HG03520 (cell line): ENCODE results near the gene SAMD4A.
"Not testable (repeated sequence)": the region's sequence is repeated elsewhere in the genome, so short reads cannot be mapped to it uniquely, and the experiment has no call there.

ENCODE experiments used
- ATAC-seq: cut with Tn5 transposase; IDR thresholded peaks from one replicate; pipeline ENCODE4 v1.9.1; 2021; ENCODE audit warnings: mild to moderate bottlenecking, moderate library complexity; ENCODE audit not compliant: unreplicated experiment

SAMD4A gene

GRCh38 chr14:54594537-54594936 is 27.6 kb downstream of the SAMD4A start:
- no peak for ATAC-seq

- ATAC-seq, result no peak
These were observed 31.0 kb downstream of the SAMD4A start for GRCh38 chr14:54597795-54598443.

GRCh38 chr14:54599966-54600716 is 33.2 kb downstream of the SAMD4A start:
- no peak for ATAC-seq

- no peak for ATAC-seq
These were observed 33.8 kb downstream of the SAMD4A start for GRCh38 chr14:54600717-54601109.

- no peak for ATAC-seq
These were observed 36.4 kb downstream of the SAMD4A start for GRCh38 chr14:54603362-54603761.

- no peak for ATAC-seq
These were observed 39.2 kb downstream of the SAMD4A start for GRCh38 chr14:54606178-54606577.

GRCh38 chr14:54606631-54607133 is 39.8 kb downstream of the SAMD4A start:
- no peak for ATAC-seq

- ATAC-seq, result no peak
These were observed 42.6 kb downstream of the SAMD4A start for GRCh38 chr14:54609576-54609975.

GRCh38 chr14:54610051-54610977 is 43.4 kb downstream of the SAMD4A start:
- ATAC-seq, result no peak

GRCh38 chr14:54614296-54614695 is 47.4 kb downstream of the SAMD4A start:
- ATAC-seq, result no peak

- ATAC-seq, result no peak
These were observed 50.5 kb downstream of the SAMD4A start for GRCh38 chr14:54617467-54617866.

- no peak for ATAC-seq
These were observed 54.8 kb downstream of the SAMD4A start for GRCh38 chr14:54621686-54622085.

- ATAC-seq, result peak; percentile 91
These were observed 55.4 kb downstream of the SAMD4A start for GRCh38 chr14:54622192-54622958.

- ATAC-seq, result no peak
These were observed 56.5 kb downstream of the SAMD4A start for GRCh38 chr14:54623279-54624004.

- not testable (repeated sequence) for ATAC-seq
These were observed 57.1 kb downstream of the SAMD4A start for GRCh38 chr14:54624005-54624358.

GRCh38 chr14:54625112-54625511 is 58.2 kb downstream of the SAMD4A start:
- no peak for ATAC-seq

- ATAC-seq, result no peak
These were observed 60.3 kb downstream of the SAMD4A start for GRCh38 chr14:54627219-54627539.

- ATAC-seq, result peak; percentile 58
These were observed 60.8 kb downstream of the SAMD4A start for GRCh38 chr14:54627540-54628363.

- ATAC-seq, result no peak
These were observed 62.3 kb downstream of the SAMD4A start for GRCh38 chr14:54629183-54629582.
